Measurements from ENCODE around the gene PHACTR1.

DNA sequence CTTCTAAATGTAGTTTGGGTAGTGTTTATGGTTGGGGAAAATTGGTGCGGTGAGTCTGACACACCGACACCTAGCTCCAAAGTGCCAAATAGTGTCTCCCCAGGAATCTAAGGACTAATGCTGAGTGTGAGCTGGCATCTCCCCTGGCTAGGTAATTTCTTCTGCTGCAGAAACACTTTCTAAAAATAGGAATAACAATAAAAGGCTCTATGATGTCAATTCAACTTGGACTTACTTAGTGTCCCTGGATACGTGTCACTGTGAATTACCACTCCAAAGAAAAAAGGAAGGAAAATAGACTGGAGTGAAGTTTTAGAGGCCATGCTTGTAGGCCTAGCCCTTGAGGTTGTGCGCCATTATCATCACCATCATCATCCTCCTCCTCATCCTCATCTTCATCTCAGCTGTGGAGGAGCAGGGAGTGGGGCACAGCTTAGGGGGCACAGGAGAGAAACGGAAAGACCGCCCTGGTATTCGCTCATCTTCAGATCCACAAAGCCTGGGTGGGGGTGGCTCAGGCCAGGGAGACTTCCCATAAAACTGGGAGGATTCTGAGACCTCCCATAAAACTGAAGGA is 522.2 kb downstream of the PHACTR1 start:
- TF ChIP-seq POLR2AphosphoS2 (conservative IDR thresholded peaks at IDR 0.05; ENCODE audit: low read length) = no peak
- TF ChIP-seq EP300 (IDR thresholded peaks at IDR 0.05) = no peak
- TF ChIP-seq, protein P1, sequence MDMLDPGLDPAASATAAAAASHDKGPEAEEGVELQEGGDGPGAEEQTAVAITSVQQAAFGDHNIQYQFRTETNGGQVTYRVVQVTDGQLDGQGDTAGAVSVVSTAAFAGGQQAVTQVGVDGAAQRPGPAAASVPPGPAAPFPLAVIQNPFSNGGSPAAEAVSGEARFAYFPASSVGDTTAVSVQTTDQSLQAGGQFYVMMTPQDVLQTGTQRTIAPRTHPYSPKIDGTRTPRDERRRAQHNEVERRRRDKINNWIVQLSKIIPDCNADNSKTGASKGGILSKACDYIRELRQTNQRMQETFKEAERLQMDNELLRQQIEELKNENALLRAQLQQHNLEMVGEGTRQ (IDR thresholded peaks at IDR 0.05) = no peak

Measured in A549 (cell line).